GM06990 (cell line): Measurements from ENCODE around the gene HACD3.

Experiments used
- DNase-seq: peaks from one replicate; pipeline ENCODE4 v3.0.0-alpha.2; 2011; ENCODE audit not compliant: insufficient read length; ENCODE audit errors: extremely low read depth
- H3K27me3 ChIP-seq: replicated peaks from 2 replicates; pipeline ENCODE4 v1.6.0; 2011; ENCODE audit warnings: low read length; ENCODE audit not compliant: control insufficient read depth, insufficient read depth
- H3K36me3 ChIP-seq: 2 replicates; pipeline ENCODE4 v1.5.1; 2011; ENCODE audit warnings: low read length; ENCODE audit not compliant: control insufficient read depth, insufficient read depth
- H3K4me3 ChIP-seq: replicated peaks from 2 replicates; pipeline ENCODE4 v1.5.1; 2011; ENCODE audit warnings: low read depth, mild to moderate bottlenecking, control low read depth, low read length
- CTCF ChIP-seq: IDR thresholded peaks from 2 replicates; pipeline ENCODE4 v1.5.1; 2011; ENCODE audit warnings: low read length, control low read depth, mild to moderate bottlenecking, inconsistent platforms; ENCODE audit not compliant: insufficient read depth, poor library complexity, severe bottlenecking

Gene HACD3

DNA sequence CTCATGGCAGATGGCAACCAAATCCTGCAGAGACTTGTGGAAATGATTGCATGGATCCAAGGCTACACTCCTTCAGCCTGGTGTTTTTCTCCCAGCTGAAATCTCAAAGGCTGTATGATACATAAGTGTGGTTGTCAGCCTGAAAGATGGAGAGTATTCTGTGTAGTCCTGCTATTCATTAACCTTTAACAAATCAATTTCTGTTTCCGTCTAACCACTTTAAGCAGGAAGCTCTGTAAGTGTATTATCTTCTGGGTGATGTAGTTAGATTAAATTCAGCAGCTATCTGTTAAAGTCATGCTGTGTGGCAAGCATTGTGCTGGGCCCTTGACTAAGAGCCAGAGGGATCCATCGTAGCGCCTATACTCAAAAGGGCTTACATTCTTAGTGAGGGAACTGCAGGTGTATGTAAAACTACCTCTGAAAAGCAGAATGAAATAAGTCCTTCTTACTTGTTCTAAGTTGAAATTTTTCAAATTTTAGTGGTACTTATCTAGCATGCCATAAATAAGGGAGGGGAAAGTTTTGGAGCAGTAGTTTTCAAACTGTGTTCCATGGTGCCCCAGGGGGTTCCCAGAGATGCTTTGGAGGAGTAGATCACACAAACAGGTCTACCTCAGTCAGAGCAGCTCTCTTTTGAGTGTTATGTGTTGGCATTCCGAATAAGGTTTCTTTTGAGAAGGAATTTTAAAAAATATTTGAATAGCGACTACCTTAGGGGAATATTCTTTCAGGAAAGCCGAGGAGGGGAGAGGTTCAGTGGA lies 28.9 kb downstream of the HACD3 start:
- Histone ChIP-seq H3K36me3 (peaks cover 9% of the 10 kb centered on the region), H3K4me3 (no peak overlapping the region), H3K27me3 (no peaks in the 10 kb centered on the region)
- TF ChIP-seq CTCF = no peak
- DNase-seq = no peak

GRCh38 chr15:65559941-65560340 lies 29.7 kb downstream of the HACD3 start:
- no peak for TF ChIP-seq CTCF
- H3K36me3 ChIP-seq = peaks cover 9% of the 10 kb centered on the region

DNA sequence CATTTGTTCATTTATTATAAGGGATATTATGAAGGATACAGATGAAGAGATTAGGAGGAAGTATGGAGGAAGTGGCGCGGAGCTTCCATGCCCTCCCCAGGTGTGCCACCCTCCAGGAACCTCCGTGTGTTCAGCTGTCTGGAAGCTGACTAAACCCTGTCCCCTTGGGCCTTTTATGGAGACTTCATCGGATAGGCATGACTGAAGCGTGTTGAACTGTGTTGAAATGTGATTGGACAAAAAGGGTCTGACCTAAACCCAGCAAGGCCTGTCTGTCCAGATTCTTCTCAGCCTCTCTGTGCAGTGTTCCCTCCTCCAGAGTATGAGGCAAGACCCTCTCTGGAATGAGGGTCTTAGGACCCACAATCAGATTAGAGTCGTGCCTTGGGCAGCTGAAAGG lies 31.7 kb downstream of the HACD3 start:
- H3K36me3 ChIP-seq = peaks cover 7% of the 10 kb centered on the region
- DNase-seq = no peak
- H3K4me3 ChIP-seq = no peak overlapping the region
- no peaks in the 10 kb centered on the region for H3K27me3 ChIP-seq
- no peak for TF ChIP-seq CTCF

More at GRCh38 chr15:65559941-65560340, 29.7 kb downstream of the HACD3 start:
- H3K4me3 ChIP-seq = no peak overlapping the region
- DNase-seq = no peak
- H3K27me3 ChIP-seq = no peaks in the 10 kb centered on the region

DNA sequence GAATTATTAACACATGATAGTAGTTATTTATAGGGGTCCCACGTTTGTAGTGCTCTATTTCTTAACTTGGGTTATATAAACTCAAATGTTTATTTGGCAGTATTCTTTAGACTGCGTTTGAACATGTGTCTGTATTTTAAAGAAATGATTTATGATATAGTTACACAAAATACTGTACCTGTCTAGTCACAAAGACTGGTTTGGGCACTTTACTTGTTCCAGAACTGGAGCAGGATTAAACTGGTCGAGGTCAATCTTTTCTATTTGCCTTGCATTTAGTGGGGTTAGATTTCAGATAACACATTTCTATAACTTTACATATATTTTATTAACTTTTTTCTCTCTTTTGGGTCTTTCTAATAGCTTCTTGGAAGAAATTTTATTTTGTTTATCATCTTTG lies 39.5 kb downstream of the HACD3 start:
- no peaks in the 10 kb centered on the region for H3K27me3 ChIP-seq
- no peak overlapping the region for H3K4me3 ChIP-seq
- no peak for TF ChIP-seq CTCF
- DNase-seq = no peak
- H3K36me3 ChIP-seq = no peaks in the 10 kb centered on the region; the same call in none of the 2 replicates

GRCh38 chr15:65571971-65572370 lies 41.7 kb downstream of the HACD3 start:
- DNase-seq = no peak
- H3K27me3 ChIP-seq = no peaks in the 10 kb centered on the region
- H3K4me3 ChIP-seq = no peak overlapping the region
- H3K36me3 ChIP-seq = no peaks in the 10 kb centered on the region; the same call in none of the 2 replicates
- no peak for TF ChIP-seq CTCF

GRCh38 chr15:65576664-65577063 lies 46.4 kb downstream of the HACD3 start:
- H3K27me3 ChIP-seq = no peaks in the 10 kb centered on the region
- no peak overlapping the region for H3K4me3 ChIP-seq
- no peak for DNase-seq
- TF ChIP-seq CTCF = no peak
- H3K36me3 ChIP-seq = peaks cover 20% of the 10 kb centered on the region
